ENCODE data around the gene VARS1.

VARS1 gene

DNA sequence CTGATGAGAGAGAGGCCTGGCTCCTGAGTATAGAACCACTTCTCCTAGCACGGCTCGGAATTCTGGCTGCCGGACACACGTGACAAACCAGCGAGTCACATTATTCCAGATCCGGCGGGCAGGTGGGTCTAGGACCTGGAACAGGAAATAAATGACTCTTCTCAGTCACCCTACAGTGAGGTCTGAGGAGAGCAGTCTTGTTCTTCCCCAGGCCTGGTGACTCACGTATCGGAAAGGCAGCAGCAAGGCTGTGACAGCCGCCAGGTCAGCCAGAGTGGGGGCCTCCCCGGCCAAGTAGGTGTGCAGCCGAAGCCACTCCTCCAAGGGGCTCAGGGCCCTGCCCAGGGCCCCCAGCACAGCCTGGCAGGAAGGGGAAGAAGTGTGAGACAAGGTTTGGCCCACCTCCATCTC lies 2.8 kb downstream of the VARS1 start:
- no peak for DNase-seq

DNA sequence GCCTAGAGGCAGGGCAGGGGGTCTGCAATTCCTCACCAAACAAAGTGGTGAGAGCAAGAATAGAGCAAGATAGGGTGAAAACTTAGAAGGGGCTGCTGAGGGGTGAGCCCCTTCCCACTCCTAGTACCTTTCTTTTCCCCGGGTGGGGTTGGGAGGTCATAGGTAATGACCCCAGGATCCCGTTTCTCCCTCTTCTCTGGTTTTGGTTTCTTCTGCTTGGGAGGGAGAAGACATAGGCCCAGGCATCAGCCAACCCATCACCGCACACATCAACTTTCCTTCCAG lies 3.5 kb downstream of the VARS1 start:
- no peak for DNase-seq

DNA sequence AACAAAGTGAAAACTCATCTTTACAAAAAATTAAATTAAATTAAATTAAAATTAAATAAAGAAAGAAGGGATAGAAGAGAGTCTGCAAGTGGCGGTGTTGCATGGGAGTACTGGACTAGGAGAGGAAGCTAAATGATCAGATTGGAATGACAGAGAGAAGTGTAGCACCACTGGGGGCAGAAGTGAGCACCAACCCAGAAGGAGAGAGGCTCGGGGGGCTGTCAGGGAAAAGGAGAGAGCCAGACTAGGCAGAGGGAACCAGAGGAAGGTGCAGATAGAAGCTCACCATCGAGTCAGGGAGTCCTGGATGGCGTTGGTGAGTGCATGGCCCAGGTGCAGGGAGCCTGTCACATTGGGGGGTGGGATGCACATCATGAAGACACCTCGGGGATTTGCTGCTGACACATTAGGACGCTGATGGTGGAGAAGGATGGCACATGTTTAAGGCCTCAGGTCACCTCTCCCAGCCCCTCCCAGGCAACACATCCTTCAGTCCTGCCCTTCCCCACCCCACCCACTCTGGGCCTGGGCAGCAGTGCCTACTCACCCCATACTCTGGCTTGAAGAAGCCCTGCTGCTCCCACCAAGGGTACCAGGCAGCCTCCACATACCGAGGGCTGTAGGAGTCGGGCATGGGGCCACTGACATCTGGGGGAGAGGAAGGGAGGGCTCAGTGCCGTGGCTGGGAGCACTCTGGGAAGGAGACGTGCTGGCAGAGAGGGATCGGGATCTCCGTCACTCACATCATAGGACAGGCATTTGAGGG lies 4.0 kb downstream of the VARS1 start:
- peak; percentile 35 to 56 for DNase-seq

DNA sequence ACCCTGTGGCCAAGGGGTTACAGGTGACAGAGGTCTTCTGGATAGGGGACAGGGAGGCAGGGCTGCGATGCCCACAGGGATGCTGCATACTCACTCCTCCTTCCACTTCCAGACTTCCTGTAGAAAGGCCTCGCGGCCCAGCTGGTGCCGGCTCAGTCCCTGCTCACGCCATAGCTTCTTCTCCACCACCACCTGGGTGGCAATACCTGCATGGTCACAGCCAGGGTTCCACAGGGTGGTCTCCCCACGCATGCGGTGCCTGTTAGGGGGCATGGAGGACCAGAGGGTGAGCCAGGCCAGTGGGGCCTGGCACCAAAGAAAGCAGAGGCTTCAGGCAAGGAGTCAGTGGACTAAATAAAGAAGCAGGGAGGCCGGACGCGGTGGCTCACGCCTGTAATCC lies 10.1 kb downstream of the VARS1 start:
- no peak for DNase-seq

DNA sequence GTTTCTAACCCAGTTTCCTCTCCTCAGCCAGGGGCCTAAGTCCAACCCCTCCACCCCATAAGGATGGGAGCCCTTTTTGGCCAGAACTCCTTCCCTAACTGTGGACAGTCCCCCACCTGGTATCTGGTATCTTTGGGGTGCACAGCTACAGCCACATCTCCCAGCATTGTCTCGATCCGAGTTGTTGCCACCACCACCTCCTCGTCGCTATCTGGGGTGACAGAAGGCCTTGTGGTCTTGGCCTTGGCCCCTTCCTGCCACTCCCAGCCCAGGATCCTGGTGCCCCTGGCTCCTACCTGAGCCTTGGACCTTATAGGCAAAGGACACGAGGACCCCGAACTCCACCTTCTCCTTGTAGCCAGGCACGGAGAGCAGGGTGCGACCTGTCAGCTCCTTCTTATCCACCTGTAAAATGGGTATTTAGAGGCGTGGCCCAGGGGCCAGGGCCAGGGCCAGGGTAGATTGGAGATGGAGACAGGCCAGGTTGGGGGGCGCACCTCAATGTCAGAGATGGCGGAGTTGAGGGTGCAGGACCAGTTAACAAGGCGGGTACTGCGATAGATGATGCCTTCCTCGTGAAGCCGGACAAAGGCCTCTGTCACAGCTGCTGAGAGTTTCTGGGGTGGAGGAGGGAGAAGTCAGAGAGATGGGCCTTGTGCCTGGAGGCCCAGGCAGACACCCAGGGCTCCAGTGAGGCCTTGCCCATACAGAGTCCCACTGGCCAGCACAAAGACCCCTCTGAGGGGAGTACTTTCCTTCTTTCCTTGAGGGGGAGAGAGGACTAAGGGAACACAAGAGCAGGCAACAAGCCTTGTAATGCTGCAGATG lies 11.2 kb downstream of the VARS1 start:
- DNase-seq = no peak

DNA sequence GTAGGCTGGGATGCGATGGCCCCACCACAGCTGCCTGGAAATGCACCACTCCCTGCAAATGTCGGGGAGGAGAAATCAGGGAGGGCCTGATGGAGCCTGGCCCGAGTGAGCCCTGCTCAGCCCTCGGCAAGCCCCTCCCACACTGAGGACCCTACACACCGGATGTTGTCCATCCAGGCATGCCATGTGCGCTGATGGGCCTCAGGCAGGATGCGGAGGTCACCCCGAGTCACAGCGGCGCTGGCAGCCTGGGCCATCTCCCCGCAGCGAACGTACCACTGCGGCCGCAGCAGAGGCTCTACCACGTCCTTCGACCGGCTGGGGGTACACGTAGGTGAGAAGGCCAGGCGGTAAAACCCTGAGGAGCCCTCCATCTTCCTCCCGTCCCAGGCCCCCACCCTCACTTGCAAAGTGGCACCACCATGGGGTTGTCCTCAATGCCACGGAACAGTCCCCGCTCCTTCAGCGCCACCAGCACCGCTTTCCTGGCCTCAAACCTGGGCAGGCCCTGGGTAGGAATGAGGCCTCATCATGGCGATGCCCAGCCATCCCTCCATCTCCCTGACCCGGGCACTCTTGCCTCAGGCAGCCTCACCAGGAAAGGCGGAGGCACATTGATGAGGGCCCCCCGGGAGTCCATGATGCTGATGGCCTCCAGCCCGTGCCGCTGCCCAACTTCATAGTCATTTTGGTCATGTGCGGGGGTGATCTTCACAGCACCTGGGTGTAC lies 13.3 kb downstream of the VARS1 start:
- no peak for DNase-seq

DNA sequence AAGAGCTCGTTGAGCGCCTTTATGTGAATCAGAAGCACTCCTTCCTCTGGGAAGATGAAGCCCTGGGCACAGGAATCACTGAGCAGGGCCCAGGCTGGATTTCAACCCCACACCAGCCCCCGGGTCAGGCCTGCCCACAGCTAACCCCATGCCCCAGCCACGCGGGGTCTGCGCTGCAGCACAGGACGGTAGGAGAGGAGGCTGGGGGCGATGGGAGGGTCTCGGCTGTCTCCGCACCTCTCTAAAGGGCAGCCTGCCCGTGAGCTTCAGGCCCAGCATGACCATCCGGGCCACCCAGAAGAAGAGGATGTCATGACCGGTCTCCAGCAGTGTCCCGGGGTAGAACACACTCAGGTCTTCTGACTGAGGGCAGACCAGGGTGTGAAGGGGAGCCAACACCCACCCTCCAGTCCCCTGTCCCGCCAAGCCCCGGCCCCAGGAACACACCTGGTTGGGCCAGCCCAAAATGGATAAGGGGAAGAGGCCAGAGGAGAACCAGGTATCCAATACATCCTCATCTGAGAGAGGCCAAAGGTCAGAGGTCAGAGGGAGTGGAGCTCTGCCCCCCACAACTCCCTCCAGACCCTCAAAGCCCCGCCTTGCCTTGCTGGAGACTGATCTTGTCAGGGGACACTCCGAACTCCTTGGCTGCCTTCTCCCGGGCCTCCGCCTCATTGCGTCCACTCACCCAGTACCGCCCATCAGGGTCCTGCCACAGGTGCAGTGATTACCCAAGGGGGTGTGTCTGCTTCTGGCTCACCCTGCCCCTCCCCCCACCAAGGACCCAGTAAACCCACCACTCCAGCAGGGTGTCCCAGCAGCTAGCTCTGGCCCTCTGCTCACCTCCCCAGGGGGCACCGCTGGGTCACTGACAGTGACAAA lies 14.1 kb downstream of the VARS1 start:
- no peak for DNase-seq

DNA sequence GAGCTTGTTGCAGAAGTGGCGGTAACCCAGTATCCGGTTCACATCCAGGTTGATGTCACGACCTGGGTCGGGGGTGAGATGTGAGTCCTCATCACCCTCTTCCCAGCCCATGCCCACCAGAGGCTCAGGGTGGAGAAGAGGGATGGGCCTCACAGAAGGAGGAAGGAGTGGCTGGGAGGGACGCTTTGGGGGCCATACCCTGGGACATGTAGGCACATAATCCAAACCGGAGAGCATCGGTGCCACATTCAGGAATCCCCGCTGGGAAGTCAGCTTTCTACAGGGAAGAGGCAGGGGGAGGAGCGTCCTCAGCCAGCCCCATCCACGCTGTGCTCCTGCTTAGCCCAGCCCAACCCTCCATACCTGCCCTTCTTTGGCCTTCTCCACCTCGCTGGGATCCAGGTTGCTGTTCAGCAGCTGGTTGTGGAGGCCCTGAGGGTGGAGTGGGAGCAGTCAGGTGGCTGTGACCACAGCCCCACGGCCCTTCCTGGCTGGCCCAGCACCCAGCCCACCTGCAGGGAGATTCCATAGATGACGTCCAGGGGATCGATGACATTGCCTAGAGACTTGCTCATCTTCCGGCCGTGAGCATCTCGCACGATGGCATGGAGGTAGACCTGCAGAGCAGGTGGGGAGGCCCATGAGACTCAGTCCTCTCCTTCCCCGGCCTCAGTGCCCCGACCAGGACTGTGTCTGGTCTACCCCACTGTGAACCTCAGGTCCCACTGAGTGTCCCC lies 14.9 kb downstream of the VARS1 start:
- no peak for DNase-seq

DNA sequence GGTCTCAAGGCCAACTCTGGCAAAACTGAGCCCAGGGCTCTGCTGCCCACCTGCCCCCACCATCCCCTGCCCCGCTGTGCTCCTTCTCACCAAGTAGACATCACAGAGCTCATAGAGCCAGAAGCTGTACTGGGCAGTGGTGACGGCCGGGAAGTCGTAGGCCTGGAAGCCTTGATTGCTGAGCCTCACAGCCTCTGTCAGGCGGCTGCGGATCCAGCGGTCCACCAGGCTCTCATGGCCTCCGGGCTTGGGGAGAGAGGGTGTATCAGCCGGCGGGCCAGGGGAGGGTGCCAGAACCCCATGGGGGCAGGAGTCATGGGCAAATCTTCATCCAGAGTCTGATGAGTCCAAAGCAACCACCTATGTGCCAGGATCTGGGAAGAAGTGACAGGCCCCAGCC lies 15.6 kb downstream of the VARS1 start:
- no peak for DNase-seq

DNA sequence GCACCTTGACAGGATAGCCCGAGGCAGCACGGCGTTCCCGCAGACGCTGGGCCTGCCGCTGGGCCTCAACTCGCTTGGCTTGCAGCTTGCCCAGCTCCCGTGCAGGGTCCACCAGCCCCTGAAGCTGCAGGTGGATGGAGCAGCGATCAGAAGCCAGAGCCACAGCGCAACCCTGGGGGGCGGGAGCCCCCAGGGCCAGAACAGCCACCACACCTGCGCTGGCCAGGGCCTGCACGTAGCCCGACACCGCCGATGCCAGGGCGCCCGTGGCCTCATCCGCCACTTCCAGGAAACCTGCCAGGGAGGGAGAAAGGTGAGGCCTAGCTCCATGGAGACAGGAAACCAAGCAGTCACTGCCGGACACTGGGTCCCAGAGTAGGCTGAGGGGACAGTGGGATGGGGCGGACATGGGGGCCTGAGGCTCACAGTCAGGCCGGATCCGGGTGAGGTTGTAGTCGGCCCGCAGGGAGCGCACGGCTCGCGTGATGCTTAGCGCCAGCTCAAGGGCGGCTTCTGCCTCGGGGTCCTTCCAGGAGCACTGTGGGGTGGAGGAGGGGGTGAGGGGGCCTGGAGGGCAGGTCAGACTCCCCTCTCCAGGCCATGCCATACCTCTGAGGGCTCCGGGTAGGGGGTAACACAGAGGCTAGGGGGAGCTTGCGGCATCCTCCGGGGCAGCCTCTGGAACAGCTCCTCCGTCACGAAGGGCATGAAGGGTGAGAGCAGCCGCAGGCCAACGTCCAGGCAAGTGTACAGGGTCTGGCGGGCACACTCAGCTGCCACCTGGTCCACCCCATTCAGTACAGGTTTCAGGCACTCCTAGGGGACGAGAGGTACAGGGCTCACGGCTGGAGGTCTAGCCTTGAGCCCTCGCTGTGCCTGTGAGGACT lies 16.3 kb downstream of the VARS1 start:
- DNase-seq = no peak

DNA sequence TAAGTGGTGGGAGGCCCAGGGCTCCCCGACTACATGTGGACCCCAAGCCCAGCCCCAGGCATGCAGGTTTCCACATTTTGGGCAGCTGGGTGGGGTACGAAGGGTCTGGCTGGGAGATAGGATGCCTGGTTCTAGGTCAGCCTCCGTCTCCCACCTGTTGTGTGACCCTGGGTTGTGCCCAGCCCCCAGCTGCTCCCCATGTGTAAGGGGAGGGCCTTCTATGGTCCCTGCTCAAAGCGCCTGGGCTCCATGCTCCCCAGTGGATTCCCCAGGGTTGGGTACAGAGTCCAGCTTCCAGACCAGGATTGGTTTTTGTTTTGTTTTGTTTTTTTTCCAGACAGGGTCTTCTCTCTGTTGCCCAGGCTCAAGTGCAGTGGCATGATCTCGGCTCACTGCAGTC lies 17.4 kb downstream of the VARS1 start:
- no peak for DNase-seq

DNA sequence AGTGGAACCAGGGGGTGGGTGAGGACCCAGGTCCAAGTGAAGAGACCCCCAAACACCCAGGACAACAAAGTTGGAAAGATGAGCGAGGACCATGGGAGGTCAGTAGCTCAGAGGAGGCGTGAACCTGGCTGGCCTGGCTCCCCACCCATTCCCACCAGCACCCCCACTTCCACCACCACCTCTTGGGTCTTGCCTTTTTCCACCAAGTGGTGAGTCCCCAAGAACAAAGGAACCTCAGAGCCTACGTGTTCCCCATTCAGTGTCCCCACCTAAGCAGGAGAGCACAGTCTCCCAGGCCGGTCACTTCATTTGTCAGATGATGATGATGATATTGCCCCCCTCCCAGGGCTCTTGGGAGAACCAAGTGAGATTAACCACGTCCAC lies 17.9 kb downstream of the VARS1 start:
- DNase-seq = no peak

DNA sequence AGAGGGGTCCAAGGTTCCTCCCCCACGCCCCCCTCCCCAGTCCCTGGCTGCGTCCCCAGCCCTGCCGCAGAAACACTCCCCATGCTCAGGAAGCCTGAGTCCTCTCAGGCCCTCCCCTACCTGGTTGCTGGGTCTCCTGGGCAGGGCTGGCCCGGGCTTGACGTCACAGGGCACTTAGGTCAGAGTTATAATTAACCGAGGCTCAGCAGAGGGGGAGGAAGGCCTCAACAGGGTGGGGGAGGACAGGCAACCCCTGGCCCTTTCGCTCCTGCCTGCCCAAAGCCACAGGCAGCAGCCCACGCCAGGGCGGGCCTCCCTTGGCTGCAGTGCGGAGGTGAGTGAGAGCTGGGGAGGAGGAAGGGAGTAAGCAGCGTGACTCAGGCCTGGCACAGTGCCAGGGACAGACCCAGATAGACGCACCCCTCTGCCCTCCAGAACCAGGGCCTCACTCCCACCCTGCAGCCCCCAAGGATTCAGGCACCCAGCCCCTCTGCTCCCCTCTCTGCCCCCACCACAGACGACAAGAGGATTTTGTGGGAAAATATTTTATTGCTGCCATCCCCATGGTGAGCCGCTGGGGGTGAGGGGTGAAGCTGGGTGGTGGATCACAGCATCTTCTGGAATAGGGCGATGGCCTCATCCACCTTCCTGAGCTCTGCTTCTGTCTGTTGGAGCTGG lies 18.4 kb downstream of the VARS1 start, which contains the start of gene VWA7:
TSS of gene VWA7 (minus strand) at position 340 of the 678 bp plus-strand sequence. CDS start 549 bp downstream, outside the sequence.
- peak in 1 of 2 experiments; percentile 31 for DNase-seq

DNA sequence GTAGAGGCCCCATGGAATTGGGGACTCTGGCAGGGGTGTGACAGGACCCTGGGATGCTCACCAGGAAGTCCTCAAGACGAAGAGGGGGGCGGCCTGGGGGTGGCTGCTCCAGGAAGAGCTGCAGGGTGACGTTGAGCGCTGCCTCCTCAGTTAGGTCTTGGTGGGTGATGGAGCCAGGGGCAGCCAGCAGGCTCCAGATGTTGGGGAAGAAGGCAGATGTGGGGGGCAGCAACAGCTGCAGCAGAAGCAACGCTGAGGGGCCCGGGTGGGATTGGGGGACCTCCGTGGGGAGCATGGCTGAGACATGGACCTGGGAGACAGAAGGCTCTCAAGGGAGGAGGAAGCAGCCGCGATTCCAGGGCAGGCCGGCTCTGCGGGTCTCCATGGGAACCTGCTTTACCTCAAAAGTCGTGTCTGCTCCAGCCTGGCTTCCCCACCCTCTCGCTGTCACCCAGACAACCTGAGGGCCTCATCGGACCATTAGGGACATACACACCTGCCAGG lies 19.0 kb downstream of the VARS1 start:
- DNase-seq = no peak

DNA sequence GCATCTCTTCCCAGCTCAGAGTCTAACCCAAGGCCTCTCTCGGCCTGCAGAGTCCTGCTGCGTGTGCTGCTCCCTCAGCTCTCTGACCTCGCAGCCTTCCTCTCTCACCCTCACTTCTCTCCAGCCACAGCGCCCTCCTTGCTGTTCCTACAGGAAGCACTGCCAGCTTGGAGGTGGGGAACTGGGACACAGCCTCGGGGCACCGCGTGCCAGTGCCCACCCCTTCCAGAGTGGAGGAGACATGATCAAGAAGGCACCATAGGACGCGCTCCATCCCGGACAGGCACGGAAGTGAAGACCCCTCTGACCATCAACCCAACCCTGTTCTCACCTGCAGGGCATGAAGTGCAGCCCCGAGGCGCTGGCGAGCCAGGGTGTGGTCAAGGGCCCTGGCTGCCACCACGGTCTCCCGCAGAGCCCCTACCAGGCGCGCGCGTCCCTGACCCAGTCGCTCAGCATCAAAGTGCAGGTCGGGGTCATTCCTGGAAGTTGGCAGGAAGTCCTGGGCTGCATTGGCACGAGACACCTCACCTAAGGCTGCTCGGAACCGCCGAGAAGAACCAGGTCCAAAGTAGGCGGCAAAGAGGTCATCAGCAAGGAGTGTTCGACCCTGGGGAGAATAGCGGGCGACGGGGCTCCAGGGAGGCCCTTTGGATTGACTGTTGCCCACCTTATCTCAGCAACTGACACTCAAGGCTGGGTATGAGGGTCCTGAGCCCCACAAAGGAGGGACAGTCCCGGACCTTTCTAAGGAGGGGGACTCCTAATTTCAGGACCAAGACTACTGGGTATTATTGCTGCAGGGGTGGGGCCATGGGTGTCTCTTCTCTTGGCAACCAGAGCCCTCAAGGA lies 19.7 kb downstream of the VARS1 start:
- no peak for DNase-seq

DNA sequence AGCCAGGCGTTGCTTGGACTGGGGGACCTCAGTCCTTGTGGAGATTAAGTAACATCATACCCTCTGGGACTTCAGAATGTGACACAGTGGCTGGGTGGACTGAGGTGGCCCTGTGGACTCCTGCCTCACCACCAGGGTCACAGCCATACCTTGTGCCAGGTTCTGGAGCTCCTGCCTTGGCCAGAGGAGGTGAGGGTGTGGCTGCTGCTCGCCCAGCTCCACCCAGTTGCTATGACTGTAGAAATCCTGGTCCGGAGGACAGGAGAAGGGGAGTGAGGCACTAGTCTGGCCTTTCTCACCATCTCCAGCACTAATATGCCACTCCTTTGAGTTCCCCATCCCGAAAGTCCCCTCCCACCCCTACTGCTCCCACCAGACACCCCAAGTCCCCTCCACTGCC lies 20.4 kb downstream of the VARS1 start:
- no peak for DNase-seq

DNA sequence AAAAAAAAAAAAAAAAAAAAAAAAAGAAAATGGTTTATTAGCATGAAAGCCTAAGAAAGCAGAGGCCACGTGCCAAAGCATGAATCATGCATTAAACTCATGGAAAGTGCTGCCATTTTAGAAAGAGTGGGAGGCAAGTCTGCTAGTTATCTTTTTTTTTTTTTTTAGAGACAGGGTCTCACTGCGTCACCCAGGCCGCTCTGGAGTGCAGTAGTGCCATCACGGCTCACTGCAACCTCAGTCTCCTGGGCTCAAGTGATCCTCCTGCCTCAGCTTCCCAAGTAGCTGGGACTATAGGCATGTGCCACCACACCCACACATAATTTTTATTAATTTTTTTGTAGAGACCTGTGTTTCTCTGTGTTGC lies 23.6 kb downstream of the VARS1 start:
- no peak for DNase-seq

DNA sequence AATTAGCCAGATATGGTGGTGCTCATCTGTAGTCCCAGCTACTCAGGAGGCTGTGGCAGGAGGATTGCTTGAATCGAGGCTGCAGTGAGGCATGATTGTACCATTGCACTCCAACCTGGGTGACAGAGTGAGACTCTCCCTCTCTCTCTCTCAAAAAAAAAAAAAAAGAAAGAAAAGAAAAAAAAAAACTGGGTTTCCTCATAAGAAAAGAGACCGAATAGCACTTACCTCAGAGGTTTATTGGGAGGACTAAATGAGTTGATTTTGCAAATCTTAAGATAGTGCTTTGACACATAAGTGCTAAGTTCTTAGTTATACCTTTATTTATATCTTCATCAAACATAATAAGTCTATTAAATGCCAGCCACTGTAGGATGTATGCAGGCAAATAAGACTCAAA lies 24.7 kb downstream of the VARS1 start:
- DNase-seq = no peak

DNA sequence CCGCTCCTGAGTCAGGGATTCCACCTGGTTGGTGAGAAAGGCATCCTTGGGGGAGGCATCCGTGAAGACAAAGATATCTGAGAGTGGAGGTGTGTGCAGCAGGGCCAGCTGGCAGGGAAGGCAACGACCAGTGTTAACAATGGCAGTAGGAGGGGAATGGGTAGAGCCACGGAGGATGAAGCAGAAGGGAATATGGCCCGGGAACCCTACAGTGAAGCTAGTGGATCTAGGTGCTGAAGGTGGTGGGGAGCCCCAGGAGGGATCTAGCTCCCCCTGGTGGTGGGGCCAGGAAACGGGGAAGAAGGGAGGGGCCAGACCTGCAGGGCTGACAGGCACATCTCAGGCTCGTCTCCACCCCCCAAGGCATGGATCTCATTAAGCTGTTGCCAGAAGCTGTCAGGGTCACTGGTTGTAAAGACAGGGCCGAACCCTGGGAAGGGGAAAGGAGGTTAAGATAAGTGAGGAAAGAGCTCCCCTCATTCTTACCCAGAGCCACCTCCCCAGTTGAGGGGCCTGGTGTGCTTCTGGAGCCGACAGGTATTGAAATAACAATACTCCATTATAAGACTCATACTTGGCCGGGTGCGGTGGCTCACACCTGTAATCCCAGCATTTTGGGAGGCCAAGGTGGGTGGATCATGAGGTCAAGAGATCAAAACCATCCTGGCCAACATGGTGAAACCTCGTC lies 25.7 kb downstream of the VARS1 start:
- DNase-seq = peak in 1 of 2 experiments; percentile 25

Data from NCI-H524 (cell line).